GM21515 (cell line): ENCODE results near the gene PRPF19.

ENCODE experiments used
- ATAC-seq: cut with Tn5 transposase; IDR thresholded peaks from one replicate; pipeline ENCODE4 v1.9.1; 2021; ENCODE audit not compliant: unreplicated experiment

The PRPF19 gene

GRCh38 chr11:60938500-60938899 is 32.1 kb upstream of the PRPF19 start:
- ATAC-seq: no peak

GRCh38 chr11:60937811-60938210 is 31.4 kb upstream of the PRPF19 start:
- no peak for ATAC-seq

DNA sequence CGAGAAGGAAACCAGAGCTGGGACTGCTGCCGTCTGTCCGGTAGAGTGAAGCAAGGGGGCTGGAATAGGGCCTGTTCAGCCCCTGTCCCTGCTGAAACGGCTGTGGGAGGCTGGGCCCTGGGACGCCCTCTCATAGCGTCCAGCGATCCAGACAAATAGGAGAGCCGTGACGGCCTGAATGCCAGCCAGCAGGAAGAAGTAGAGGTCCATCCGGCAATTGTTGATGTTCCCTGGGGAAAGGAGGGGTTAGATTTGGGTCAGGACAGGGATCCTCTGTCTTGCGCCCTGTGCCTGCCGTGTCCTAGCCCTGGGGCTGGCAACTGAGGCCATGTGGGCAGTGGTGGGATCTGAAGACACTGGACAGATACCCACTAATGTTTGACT is 30.8 kb upstream of the PRPF19 start:
- no peak for ATAC-seq

- ATAC-seq: no peak
These were observed 30.2 kb upstream of the PRPF19 start for GRCh38 chr11:60936467-60937143.

DNA sequence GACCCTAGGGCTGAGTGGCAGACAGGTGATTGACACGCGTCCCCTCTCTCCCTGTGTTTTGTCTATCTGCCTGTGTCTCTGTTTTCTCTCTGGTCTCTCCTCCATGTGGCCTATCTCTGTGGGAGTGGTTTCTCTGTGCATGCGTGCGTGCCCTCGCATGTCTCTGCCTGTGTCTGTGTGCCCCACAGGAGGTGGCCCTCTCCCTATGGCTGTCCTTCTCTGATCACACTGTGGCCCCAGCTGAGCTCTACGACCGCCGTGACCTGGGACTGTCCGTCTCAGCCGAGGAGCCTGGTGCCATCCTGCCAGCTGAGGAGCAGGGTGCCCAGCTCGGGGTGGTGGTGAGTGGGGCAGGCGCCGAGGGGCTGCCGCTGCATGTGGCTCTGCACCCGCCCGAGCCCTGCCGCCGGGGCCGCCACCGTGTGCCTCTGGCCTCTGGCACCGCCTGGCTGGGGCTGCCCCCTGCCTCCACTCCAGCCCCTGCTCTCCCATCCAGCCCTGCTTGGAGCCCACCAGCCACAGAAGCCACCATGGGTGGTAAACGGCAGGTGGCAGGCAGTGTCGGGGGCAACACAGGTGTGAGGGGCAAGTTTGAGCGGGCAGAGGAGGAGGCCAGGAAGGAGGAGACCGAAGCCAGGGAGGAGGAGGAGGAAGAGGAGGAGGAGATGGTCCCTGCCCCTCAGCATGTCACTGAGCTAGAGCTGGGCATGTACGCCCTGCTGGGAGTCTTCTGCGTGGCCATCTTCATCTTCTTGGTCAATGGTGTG is 29.5 kb upstream of the PRPF19 start:
- ATAC-seq: no peak

DNA sequence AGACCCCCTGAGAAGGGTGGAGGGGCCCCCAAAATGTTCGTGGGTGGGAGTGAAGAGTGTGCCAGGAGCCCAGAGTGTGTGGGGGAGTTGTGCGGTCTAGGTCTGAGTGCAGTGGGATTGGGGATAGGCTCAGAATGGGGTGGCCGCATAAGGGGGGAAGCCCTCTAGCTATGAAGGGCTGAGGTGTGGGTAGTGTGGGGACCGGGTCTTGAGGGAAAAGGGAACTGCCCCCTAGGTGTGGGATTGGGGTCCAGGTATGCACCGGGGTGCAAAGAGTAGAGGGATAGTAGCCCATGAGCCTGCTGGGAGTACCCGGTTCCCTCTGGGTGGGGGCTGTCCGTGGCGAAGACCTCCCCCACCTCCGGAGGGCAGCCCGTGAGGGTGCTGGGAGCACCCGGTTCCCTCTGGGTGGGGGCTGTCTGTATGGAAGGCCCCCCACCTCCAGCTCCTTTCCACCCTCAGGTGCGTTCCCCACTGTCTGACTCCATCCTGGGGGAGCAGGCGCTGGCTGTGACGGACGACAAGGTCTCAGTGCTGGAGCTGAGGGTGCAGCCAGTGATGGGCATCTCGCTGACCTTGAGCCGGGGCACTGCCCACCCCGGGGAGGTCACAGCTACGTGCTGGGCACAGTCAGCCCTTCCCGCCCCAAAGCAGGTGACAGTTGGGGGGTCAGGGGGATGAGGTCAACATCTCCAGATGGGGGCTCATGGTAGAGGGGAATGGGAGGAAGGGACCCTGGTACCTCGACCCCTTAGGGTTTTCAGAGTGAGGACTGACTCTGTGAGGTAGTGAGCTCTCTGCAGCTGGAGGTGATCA is 28.6 kb upstream of the PRPF19 start:
- no peak for ATAC-seq

DNA sequence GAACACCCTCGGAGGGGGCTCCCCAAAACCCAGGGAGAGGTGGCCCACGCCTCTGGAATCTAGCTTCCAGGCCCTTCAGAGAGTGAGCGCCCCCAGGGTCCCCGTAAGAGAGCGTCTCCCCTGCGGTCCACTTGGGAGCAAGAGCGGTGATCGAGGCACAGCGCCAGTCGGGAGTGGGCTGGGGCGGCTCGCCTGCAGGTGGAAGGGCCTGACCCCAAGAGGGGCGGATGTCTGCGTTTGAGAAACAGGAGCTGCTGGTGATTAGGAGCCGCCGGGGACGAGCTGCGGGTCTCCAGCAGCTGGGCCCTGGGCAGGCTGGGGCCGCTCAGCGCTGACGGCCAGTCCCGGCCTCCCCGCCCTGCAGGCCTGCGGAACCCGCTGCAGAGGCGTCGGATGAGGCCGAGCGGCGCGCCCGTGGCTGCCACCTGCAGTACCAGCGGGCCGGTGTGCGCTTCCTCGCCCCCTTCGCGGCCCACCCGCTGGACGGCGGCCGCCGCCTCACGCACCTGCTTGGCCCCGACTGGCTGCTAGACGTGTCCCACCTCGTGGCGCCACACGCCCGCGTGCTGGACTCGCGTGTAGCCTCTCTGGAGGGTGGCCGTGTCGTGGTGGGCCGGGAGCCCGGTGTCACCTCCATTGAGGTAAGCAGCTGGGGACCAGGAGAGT is 27.9 kb upstream of the PRPF19 start:
- ATAC-seq: no peak

DNA sequence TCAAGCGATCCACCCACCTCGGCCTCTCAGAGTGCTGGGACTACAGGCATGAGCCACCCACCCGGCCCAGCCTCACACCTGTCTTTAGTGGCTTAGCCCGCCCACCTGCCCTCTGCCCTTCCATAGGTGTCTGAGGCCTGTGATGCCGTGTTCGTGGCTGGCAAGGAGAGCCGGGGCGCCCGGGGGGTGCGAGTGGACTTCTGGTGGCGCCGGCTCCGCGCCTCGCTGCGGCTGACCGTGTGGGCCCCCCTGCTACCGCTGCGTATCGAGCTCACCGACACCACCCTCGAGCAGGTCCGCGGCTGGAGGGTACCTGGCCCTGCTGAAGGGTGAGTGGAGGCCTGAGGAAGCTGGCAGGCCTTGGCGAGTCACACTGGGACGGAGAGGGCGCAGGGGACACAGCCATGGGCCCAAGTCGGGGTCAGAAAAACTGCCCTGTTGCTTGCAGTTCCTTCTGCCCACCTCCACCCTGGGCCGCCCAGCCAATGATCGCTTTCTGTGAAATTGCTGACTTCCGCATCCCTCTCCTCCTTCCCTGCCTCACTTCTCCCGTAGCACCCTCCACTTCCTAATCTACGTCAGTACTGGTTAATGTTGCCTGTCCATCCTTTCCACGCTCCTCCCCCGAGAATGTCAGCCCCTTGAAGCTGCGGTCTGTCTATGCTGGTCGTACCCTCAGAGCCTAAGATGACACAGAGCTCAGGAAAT is 27.2 kb upstream of the PRPF19 start:
- no peak for ATAC-seq

GRCh38 chr11:60932605-60933356 is 26.4 kb upstream of the PRPF19 start:
- no peak for ATAC-seq

DNA sequence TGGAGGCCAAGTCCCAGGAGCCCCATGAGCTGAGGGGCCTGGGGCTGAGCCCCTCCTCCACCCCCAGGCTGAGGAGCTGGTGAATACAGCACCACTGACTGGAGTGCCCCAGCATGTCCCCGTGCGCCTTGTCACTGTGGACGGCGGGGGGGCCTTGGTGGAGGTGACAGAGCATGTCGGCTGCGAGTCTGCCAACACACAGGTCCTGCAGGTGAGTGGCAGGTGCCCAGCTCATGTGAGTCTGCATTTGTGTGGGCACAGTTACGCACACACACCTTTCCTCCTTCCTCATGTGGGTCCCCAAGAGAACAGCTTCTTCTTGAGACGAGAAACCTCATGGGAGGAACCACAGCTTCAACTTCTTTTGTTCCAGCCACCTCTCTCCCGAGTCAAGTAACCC is 25.5 kb upstream of the PRPF19 start:
- no peak for ATAC-seq

DNA sequence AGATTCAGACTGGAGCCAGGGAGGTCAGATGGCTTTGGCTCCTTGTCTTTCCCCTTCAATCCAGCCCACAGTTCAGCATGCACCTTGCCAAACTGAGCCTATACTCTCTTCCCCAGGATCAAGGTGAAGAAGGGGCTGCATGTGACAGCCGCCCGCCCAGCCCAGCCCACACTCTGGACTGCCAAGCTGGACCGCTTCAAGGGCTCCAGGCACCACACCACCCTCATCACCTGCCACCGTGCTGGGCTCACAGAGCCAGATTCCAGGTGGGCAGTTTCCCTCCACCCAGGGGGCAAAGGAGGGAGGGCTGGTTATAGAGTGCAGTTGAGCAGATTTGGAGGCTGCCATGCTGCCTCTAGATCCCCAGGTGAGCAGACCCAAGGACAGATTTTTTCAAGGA is 24.0 kb upstream of the PRPF19 start:
- ATAC-seq: no peak

DNA sequence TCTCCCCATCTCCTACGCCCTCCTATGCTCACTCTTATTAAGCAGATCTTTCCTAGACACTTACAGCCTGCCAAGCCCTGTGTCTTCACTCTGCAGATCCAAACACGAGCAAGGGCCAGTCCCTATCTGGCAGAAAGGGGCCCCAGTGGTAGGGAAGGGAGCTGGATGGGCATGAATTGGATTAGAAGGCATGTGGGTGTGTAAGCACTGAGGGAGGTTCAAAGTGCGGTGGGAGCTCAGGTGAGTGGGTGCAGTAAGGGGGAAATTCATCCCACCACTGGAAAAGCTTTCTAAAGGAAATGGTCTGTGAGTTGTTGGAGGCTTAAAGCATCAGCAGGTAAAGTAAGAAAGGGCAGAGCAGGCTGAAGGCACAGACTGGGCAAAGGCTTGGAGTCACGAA is 23.4 kb upstream of the PRPF19 start:
- no peak for ATAC-seq

DNA sequence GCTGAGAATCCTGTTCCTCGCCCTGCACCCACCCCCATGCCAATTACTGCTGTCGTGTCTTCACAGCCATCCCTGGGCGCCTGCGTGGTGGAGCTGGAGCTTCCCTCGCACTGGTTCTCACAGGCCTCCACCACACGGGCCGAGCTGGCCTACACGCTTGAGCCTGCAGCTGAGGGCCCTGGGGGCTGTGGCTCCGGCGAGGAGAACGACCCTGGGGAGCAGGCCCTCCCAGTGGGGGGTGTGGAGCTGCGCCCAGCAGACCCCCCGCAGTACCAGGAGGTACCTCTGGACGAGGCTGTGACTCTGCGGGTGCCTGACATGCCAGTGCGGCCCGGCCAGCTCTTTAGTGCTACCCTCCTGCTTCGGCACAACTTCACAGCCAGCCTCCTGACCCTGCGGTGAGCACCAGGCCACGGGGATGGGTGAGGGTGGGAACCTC is 22.2 kb upstream of the PRPF19 start:
- ATAC-seq: no peak

- ATAC-seq: no peak
These were observed 21.2 kb upstream of the PRPF19 start for GRCh38 chr11:60927600-60927999.

DNA sequence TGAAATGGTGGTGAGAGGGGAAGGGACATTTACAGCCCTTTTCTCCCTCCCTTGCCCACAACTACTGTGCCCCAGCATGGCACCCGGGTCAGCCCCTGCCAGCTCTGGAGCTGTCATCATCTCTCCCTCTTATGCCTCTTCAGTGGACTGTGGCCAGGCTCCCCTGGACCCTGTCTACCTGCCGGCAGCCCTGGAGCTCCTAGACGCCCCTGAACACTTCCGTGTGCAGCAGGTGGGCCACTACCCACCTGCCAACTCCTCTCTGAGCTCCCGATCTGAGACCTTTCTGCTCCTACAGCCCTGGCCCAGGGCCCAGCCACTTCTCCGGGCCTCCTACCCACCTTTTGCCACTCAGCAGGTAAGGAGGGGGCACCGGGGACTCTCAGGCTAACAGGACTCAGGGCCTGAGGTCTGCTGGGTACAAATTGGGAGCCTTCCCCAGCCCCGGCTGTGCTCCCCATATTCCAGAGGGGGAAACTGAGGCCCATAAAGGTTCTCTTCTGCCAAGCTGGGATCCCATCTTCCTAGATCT is 20.7 kb upstream of the PRPF19 start:
- ATAC-seq: no peak

- ATAC-seq: no peak
These were observed 20.1 kb upstream of the PRPF19 start for GRCh38 chr11:60926500-60926899.

- ATAC-seq: no peak
These were observed 19.5 kb upstream of the PRPF19 start for GRCh38 chr11:60925868-60926267.

- ATAC-seq: no peak
These were observed 18.8 kb upstream of the PRPF19 start for GRCh38 chr11:60924906-60925853.
